Measurements from ENCODE around the gene MCM10.

GRCh38 chr10:13222151-13222550 lies 60.8 kb downstream of the MCM10 start:
- no peak for TF ChIP-seq JUNB (IDR thresholded peaks at IDR 0.05)
- TF ChIP-seq, protein P1, sequence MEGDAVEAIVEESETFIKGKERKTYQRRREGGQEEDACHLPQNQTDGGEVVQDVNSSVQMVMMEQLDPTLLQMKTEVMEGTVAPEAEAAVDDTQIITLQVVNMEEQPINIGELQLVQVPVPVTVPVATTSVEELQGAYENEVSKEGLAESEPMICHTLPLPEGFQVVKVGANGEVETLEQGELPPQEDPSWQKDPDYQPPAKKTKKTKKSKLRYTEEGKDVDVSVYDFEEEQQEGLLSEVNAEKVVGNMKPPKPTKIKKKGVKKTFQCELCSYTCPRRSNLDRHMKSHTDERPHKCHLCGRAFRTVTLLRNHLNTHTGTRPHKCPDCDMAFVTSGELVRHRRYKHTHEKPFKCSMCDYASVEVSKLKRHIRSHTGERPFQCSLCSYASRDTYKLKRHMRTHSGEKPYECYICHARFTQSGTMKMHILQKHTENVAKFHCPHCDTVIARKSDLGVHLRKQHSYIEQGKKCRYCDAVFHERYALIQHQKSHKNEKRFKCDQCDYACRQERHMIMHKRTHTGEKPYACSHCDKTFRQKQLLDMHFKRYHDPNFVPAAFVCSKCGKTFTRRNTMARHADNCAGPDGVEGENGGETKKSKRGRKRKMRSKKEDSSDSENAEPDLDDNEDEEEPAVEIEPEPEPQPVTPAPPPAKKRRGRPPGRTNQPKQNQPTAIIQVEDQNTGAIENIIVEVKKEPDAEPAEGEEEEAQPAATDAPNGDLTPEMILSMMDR (IDR thresholded peaks at IDR 0.05 in 2 of 3, conservative IDR thresholded peaks at IDR 0.05 in 1 of 3; ENCODE audit: control insufficient read depth in 2 of 3, extremely low read depth in 1 of 3, insufficient read depth in 1 of 3, low read depth in 3 of 3, low read length in 3 of 3), result no peak
- no peak for TF ChIP-seq TCF7 (IDR thresholded peaks at IDR 0.05; ENCODE audit: borderline replicate concordance)
- no peak for TF ChIP-seq SRF (IDR thresholded peaks at IDR 0.05; ENCODE audit: low read depth in 2 of 2, low read length in 2 of 2)
- no peak for TF ChIP-seq ZNF274 (IDR thresholded peaks at IDR 0.05; ENCODE audit: insufficient read depth, insufficient read length)
- no peak for TF ChIP-seq BHLHE40 (IDR thresholded peaks at IDR 0.05; ENCODE audit: borderline replicate concordance in 1 of 2, low read depth in 2 of 2, low read length in 1 of 2)
- TF ChIP-seq REST (IDR thresholded peaks at IDR 0.05; ENCODE audit: low read depth, low read length), result no peak
- TF ChIP-seq GABPA (IDR thresholded peaks at IDR 0.05; ENCODE audit: low read depth), result no peak
- no peak for TF ChIP-seq POLR2A (IDR thresholded peaks at IDR 0.05; ENCODE audit: low read depth, low read length)
- no peak for TF ChIP-seq EZH2 (IDR thresholded peaks at IDR 0.05; ENCODE audit: borderline replicate concordance, control insufficient read depth, low read depth, low read length)

All from GM12878 (cell line).